B cell (primary cell): ENCODE measurements around the gene SYNE2.

Experiments used
- EZH2 ChIP-seq: IDR thresholded peaks from 2 replicates; pipeline ENCODE4 v1.6.1; 2012; ENCODE audit warnings: borderline replicate concordance, low read depth, mild to moderate bottlenecking, moderate library complexity, low read length; ENCODE audit not compliant: insufficient read depth, poor library complexity, severe bottlenecking
- TF ChIP-seq, protein P1 (sequence below): fragments of 200-600 bp; IDR thresholded peaks from one replicate; pipeline ENCODE4 v1.8.0; 2022; ENCODE audit warnings: antibody characterized with exemption, mild to moderate bottlenecking

DNA sequence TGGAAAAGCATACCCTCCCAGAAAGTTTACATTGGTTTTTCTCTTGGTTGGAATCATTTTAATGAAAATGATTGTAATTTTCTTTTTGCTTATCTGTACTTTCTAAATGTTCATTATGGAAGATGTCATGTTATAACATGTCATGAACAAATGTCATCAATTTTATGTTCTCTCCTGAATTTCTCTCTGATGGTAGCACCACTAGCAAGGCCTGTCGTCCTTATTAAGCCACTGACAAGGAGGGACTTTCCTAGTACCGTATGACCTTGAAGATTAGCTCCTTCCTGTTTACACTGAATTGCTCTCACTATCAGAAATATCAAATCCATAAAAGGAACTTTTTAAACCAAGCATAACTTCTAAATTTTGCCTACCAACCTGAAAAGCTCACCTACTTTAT lies 342.4 kb downstream of the SYNE2 start:
- TF ChIP-seq, protein P1, sequence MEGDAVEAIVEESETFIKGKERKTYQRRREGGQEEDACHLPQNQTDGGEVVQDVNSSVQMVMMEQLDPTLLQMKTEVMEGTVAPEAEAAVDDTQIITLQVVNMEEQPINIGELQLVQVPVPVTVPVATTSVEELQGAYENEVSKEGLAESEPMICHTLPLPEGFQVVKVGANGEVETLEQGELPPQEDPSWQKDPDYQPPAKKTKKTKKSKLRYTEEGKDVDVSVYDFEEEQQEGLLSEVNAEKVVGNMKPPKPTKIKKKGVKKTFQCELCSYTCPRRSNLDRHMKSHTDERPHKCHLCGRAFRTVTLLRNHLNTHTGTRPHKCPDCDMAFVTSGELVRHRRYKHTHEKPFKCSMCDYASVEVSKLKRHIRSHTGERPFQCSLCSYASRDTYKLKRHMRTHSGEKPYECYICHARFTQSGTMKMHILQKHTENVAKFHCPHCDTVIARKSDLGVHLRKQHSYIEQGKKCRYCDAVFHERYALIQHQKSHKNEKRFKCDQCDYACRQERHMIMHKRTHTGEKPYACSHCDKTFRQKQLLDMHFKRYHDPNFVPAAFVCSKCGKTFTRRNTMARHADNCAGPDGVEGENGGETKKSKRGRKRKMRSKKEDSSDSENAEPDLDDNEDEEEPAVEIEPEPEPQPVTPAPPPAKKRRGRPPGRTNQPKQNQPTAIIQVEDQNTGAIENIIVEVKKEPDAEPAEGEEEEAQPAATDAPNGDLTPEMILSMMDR: no peak
- TF ChIP-seq EZH2: no peak
